ENCODE results near the gene MRPL2.
A peak's percentile ranks its signal among the peaks of the same experiment; 100 is the strongest.

The MRPL2 gene

DNA sequence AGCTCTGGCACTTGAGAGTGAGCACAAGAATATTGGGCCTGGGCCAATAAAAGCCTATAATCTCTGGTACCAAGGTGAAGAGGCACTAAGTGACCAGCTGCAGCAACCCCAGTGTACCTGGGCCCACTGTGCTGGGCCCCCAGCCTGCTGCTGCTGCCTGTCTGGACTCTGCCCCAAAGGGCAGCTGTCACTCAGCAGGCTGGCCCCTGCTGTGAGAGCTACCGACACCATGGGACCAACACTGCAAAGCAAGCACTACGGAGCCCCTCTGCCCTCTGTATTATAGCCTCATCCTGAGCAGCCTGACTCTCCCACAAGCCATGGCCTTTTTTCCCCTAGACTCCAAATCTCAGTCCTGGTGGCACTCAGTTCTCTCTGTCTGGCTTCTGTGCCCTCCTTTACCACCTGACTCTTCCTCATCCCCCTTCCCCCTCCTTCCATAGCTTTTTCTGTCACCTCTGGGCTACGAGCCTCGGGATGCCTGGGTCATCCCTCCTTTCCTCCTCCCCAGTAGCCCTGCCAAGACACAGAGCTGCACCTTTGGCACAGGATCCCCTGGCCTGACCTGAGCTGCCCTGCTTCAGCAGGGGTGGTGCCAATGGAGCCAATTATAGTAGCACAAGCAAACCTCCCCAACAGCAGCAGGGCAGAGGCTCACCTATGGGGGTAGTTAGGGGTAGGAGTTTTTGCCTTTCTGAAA is 23.6 kb downstream of the MRPL2 start:
- Histone ChIP-seq H3K9ac (ENCODE audit: low read depth, low read length) (no peak overlapping the region), H3K27ac (ENCODE audit: low read length) (no peak overlapping the region), H3K4me2 (ENCODE audit: insufficient read depth, low read length) (no peak overlapping the region), H3K4me1 (ENCODE audit: insufficient read depth, low read length) (no peaks in the 10 kb centered on the region), H2AFZ (ENCODE audit: low read depth, low read length) (no peak overlapping the region), H3K79me2 (ENCODE audit: insufficient read depth, low read length) (no peaks in the 10 kb centered on the region), H3K4me3 (ENCODE audit: low read depth in 1 of 2, low read length in 2 of 2) (no peak overlapping the region), H3K36me3 (ENCODE audit: insufficient read depth, low read length) (peaks cover 68% of the 10 kb centered on the region), H4K20me1 (ENCODE audit: insufficient read depth, low read length) (no peaks in the 10 kb centered on the region; the same call in 1 of the 2 replicates), H3K27me3 (ENCODE audit: insufficient read depth, low read length, poor library complexity) (no peaks in the 10 kb centered on the region), H3K9me3 (ENCODE audit: insufficient read depth, low read length, severe bottlenecking) (no peaks in the 10 kb centered on the region)
- TF ChIP-seq, protein P1, sequence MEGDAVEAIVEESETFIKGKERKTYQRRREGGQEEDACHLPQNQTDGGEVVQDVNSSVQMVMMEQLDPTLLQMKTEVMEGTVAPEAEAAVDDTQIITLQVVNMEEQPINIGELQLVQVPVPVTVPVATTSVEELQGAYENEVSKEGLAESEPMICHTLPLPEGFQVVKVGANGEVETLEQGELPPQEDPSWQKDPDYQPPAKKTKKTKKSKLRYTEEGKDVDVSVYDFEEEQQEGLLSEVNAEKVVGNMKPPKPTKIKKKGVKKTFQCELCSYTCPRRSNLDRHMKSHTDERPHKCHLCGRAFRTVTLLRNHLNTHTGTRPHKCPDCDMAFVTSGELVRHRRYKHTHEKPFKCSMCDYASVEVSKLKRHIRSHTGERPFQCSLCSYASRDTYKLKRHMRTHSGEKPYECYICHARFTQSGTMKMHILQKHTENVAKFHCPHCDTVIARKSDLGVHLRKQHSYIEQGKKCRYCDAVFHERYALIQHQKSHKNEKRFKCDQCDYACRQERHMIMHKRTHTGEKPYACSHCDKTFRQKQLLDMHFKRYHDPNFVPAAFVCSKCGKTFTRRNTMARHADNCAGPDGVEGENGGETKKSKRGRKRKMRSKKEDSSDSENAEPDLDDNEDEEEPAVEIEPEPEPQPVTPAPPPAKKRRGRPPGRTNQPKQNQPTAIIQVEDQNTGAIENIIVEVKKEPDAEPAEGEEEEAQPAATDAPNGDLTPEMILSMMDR (IDR thresholded peaks at IDR 0.05; ENCODE audit: borderline replicate concordance, extremely low read depth, low read length, poor library complexity, severe bottlenecking), result no peak
- no peak for TF ChIP-seq EZH2 (IDR thresholded peaks at IDR 0.05; ENCODE audit: borderline replicate concordance, low read depth, low read length, severe bottlenecking)
- no peak for ATAC-seq (ENCODE audit: insufficient read depth, low read depth)
- DNase-seq, result no peak

DNA sequence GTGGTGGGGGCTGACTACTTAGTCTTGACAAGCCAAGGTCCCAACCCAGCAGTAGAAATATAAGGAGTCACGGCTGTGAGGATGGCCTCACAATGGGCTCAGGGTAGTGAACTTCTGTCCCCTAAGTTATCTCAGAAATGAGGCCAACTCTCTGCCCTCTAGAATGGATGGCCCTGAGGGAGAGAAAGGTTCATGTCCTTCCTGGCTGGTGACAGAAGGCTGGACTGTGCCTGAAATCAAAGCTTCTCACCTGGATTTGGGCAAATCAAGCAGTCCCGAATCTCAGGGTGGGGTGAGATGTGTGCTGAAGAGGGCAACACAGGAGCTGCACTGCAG is 25.1 kb downstream of the MRPL2 start:
- H3K27ac ChIP-seq (ENCODE audit: low read length), result no peak overlapping the region
- no peak overlapping the region for H3K4me3 ChIP-seq (ENCODE audit: low read depth in 1 of 2, low read length in 2 of 2)
- no peak overlapping the region for H3K4me2 ChIP-seq (ENCODE audit: insufficient read depth, low read length)
- H3K9me3 ChIP-seq (ENCODE audit: insufficient read depth, low read length, severe bottlenecking), result no peaks in the 10 kb centered on the region
- H3K36me3 ChIP-seq (ENCODE audit: insufficient read depth, low read length), result peaks cover 70% of the 10 kb centered on the region
- no peaks in the 10 kb centered on the region for H3K27me3 ChIP-seq (ENCODE audit: insufficient read depth, low read length, poor library complexity)
- ATAC-seq (ENCODE audit: insufficient read depth, low read depth) (no peak), DNase-seq (no peak)
- H2AFZ ChIP-seq (ENCODE audit: low read depth, low read length), result no peak overlapping the region
- no peak overlapping the region for H3K9ac ChIP-seq (ENCODE audit: low read depth, low read length)
- peaks cover 1% of the 10 kb centered on the region; the same call in 1 of the 2 replicates for H4K20me1 ChIP-seq (ENCODE audit: insufficient read depth, low read length)
- TF ChIP-seq, protein P1 (IDR thresholded peaks at IDR 0.05; ENCODE audit: borderline replicate concordance, extremely low read depth, low read length, poor library complexity, severe bottlenecking), result peak; percentile 12
- TF ChIP-seq EZH2 (IDR thresholded peaks at IDR 0.05; ENCODE audit: borderline replicate concordance, low read depth, low read length, severe bottlenecking), result no peak
- H3K79me2 ChIP-seq (ENCODE audit: insufficient read depth, low read length), result no peaks in the 10 kb centered on the region
- H3K4me1 ChIP-seq (ENCODE audit: insufficient read depth, low read length), result no peaks in the 10 kb centered on the region

DNA sequence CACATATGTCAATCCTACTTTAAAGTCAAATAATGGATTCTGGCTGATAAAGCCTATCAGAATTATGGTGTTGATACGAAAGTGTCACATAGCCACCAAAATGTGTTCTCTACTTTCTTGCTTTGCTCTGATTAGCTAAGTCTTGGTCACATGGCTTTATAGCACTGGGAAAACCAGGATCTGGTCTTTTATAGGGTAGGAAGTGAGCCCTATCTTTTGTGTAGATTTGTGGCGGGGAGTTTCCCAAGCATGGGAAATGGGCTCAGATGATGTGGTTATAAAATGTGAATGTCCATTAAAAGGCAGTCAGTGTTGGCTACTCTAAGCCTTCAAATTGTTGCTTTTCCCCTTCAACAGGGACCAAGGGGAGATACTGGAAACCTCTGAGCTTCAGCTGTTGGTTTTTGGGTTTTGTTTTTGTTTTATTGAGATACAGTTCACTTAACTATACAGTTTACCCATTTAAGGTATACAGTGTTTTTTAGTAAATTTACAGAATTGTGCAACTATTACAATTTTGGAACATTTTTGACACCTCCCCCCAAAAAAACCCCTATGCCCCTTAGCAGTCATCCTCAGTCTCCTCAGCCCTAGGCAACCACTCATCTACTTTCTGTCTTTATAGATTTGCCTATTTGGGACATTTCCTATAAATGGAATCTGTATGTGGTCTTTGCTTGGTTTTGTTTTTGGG is 25.6 kb downstream of the MRPL2 start:
- Histone ChIP-seq H3K27ac (ENCODE audit: low read length) (no peak overlapping the region), H3K4me1 (ENCODE audit: insufficient read depth, low read length) (no peaks in the 10 kb centered on the region), H3K9ac (ENCODE audit: low read depth, low read length) (no peak overlapping the region), H3K79me2 (ENCODE audit: insufficient read depth, low read length) (no peaks in the 10 kb centered on the region), H3K4me2 (ENCODE audit: insufficient read depth, low read length) (no peak overlapping the region), H3K27me3 (ENCODE audit: insufficient read depth, low read length, poor library complexity) (no peaks in the 10 kb centered on the region), H4K20me1 (ENCODE audit: insufficient read depth, low read length) (peaks cover 3% of the 10 kb centered on the region; the same call in 1 of the 2 replicates), H2AFZ (ENCODE audit: low read depth, low read length) (no peak overlapping the region), H3K4me3 (ENCODE audit: low read depth in 1 of 2, low read length in 2 of 2) (no peak overlapping the region), H3K9me3 (ENCODE audit: insufficient read depth, low read length, severe bottlenecking) (no peaks in the 10 kb centered on the region), H3K36me3 (ENCODE audit: insufficient read depth, low read length) (peaks cover 71% of the 10 kb centered on the region)
- no peak for TF ChIP-seq EZH2 (IDR thresholded peaks at IDR 0.05; ENCODE audit: borderline replicate concordance, low read depth, low read length, severe bottlenecking)
- TF ChIP-seq, protein P1 (IDR thresholded peaks at IDR 0.05; ENCODE audit: borderline replicate concordance, extremely low read depth, low read length, poor library complexity, severe bottlenecking), result no peak
- ATAC-seq (ENCODE audit: insufficient read depth, low read depth), result no peak
- DNase-seq, result no peak
